Breast epithelium (tissue), 3 donors: Measurements from ENCODE around the gene PRICKLE2.

Experiments
- POLR2A ChIP-seq: fragments of 450-650 bp; IDR thresholded peaks from one replicate; pipeline ENCODE4 v1.6.1; 2016; ENCODE audit warnings: antibody characterized with exemption, mild to moderate bottlenecking, moderate library complexity
- TF ChIP-seq, protein P1 (sequence below), 3 donors: fragments of 450-650 bp; IDR thresholded peaks; one replicate each; pipeline ENCODE4 v1.5.1; 2016 to 2017; ENCODE audit warnings: antibody characterized with exemption in 3 of 3, mild to moderate bottlenecking in 3 of 3, moderate library complexity in 3 of 3

GRCh38 chr3:64049136-64049535, 176.1 kb downstream of the PRICKLE2 start:
- no peak for TF ChIP-seq POLR2A
- TF ChIP-seq, protein P1, sequence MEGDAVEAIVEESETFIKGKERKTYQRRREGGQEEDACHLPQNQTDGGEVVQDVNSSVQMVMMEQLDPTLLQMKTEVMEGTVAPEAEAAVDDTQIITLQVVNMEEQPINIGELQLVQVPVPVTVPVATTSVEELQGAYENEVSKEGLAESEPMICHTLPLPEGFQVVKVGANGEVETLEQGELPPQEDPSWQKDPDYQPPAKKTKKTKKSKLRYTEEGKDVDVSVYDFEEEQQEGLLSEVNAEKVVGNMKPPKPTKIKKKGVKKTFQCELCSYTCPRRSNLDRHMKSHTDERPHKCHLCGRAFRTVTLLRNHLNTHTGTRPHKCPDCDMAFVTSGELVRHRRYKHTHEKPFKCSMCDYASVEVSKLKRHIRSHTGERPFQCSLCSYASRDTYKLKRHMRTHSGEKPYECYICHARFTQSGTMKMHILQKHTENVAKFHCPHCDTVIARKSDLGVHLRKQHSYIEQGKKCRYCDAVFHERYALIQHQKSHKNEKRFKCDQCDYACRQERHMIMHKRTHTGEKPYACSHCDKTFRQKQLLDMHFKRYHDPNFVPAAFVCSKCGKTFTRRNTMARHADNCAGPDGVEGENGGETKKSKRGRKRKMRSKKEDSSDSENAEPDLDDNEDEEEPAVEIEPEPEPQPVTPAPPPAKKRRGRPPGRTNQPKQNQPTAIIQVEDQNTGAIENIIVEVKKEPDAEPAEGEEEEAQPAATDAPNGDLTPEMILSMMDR (IDR thresholded peaks at IDR 0.05) = no peak
